Ovary (tissue), 9 donors: Measurements from ENCODE around the gene ACACB. TPM values are rescaled to one million over a fixed set of nuclear protein-coding genes. Genes with fewer than 3 reads are reported as not detected.
A peak's percentile ranks its signal among the peaks of the same experiment; 100 is the strongest.

Experiments
- DNase-seq, 5 donors: peaks; one replicate each; pipeline ENCODE4 v3.0.0-alpha.2; 2019 to 2020
- H3K27ac ChIP-seq, 2 donors: fragments of 200-600 bp; one replicate each; pipeline versions ENCODE4 v1.5.1 to v1.8.0; 2019 to 2022
- H3K27me3 ChIP-seq: fragments of 200-600 bp; one replicate; pipeline ENCODE4 v1.8.0; 2022
- H3K36me3 ChIP-seq: fragments of 200-600 bp; sonication (generic); one replicate; pipeline ENCODE4 v1.5.1; 2019
- H3K4me1 ChIP-seq: one replicate; pipeline ENCODE4 v1.8.1; 2013; ENCODE audit warnings: mild to moderate bottlenecking, moderate library complexity; ENCODE audit not compliant: insufficient read depth
- H3K4me3 ChIP-seq: fragments of 200-600 bp; sonication (generic); one replicate; pipeline ENCODE4 v1.5.1; 2017
- H3K9me3 ChIP-seq, 2 donors: fragments of 200-600 bp in 1 of 2; sonication (generic) in 1 of 2; one replicate each; pipeline versions ENCODE4 v1.5.1 to v1.8.1; 2013 to 2019; ENCODE audit warnings: mild to moderate bottlenecking in 1 of 2, moderate library complexity in 1 of 2
- EP300 ChIP-seq: sonication (generic); formaldehyde crosslinking; IDR thresholded peaks from one replicate; pipeline ENCODE4 v1.6.1; 2017; ENCODE audit warnings: antibody characterized with exemption
- POLR2A ChIP-seq: fragments of 450-650 bp; IDR thresholded peaks from one replicate; pipeline ENCODE4 v1.6.1; 2017; ENCODE audit warnings: antibody characterized with exemption, mild to moderate bottlenecking, moderate library complexity
- WGBS, 3 donors: extraction: QIAGEN DNeasy Blood & Tissue Kit in 1 of 3; methylation state at CpG; one replicate each; pipeline versions ENCODE4 v1.1.5 to v1.1.7; 2013 to 2017; 5-methylcytosine and 5-hydroxymethylcytosine counted together
- intact Hi-C, 4 donors: fragments of 100-400 bp; cut with DNase I; formaldehyde crosslinking; loops; one replicate each; pipeline versions ENCODE4 v1.11.0 to v1.15.1; 2022 to 2023
- polyA plus RNA-seq, 2 donors: library from polyadenylated mRNA; stranded (reverse); fragments of 200-250 nt in 1 of 2; fragments of 350-450 nt in 1 of 2; fragmentation: Illumina TruSeq in 1 of 2; extraction: RNeasy Lipid Tissue Mini Kit (QIAGEN cat#74804) in 1 of 2; gene quantifications; one replicate each; pipeline ENCODE4 v1.2.3, GENCODE V29; 2013 to 2014
- total RNA-seq, 7 donors: library from RNA; depleted of rRNA in 2 of 7; stranded (reverse); fragments of >200 nt in 2 of 7; fragmentation: NEBNext Ultra II Directional in 3 of 7; extraction: Animal tissue kit (Norgen Biotek cat#: 25700) in 3 of 7; gene quantifications; one replicate each; pipeline versions ENCODE4 v1.1.0 to v1.2.4, GENCODE V29; 2016 to 2023
- TF ChIP-seq, protein P1 (sequence below), 3 donors: fragments of 450-650 bp in 2 of 3; fragments of 200-600 bp in 1 of 3; IDR thresholded peaks; one replicate each; pipeline versions ENCODE4 v1.5.1 to v1.8.0; 2016 to 2022; ENCODE audit warnings: antibody characterized with exemption in 3 of 3, mild to moderate bottlenecking in 1 of 3
- donor health status: DM: no; HTN: no; CAD: no; lungs with moderate emphysema.
- donor health status: DM: no; HTN: no; CAD: no.
- donor health status: Bipolar disorder and iron deficiency.
- donor health status: DM: yes; HTN: yes; CAD: no.
- donor health status: DM: no; HTN: no; CAD: no.
- donor health status: DM: yes; HTN: yes; CAD: no.

Gene ACACB
- total and polyA plus RNA-seq, 9 donors, result 20.5 to 56.5 (median 40.4) TPM

DNA sequence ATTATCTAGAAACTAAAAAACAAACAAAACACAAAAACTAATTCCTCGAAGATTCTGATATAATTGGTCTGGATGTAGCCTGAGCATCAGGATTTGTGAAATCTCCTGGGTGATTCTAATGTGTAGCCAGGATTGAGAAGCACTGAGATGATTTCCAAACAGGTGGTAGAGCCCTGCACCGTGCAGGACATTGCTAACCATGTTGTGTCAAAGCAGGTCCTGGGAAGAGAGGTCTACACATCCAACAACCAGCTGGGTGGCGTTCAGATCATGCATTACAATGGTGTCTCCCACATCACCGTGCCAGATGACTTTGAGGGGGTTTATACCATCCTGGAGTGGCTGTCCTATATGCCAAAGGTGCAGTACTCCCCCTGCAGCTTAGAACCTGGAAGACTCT, 136.4 kb downstream of the ACACB start:
- no peaks in the 10 kb centered on the region for H3K4me1 ChIP-seq
- no peak for DNase-seq
- no peak overlapping the region for H3K4me3 ChIP-seq
- TF ChIP-seq POLR2A (no peak), EP300 (no peak)
- TF ChIP-seq, protein P1, sequence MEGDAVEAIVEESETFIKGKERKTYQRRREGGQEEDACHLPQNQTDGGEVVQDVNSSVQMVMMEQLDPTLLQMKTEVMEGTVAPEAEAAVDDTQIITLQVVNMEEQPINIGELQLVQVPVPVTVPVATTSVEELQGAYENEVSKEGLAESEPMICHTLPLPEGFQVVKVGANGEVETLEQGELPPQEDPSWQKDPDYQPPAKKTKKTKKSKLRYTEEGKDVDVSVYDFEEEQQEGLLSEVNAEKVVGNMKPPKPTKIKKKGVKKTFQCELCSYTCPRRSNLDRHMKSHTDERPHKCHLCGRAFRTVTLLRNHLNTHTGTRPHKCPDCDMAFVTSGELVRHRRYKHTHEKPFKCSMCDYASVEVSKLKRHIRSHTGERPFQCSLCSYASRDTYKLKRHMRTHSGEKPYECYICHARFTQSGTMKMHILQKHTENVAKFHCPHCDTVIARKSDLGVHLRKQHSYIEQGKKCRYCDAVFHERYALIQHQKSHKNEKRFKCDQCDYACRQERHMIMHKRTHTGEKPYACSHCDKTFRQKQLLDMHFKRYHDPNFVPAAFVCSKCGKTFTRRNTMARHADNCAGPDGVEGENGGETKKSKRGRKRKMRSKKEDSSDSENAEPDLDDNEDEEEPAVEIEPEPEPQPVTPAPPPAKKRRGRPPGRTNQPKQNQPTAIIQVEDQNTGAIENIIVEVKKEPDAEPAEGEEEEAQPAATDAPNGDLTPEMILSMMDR (IDR thresholded peaks at IDR 0.05), result no peak
- no peaks in the 10 kb centered on the region for H3K27me3 ChIP-seq
- intact Hi-C loops, result no loop called here
- H3K9me3 ChIP-seq, result peaks cover 0 to 4% of the 10 kb centered on the region in 2 donors
- no peaks in the 10 kb centered on the region for H3K36me3 ChIP-seq
- no peak overlapping the region for H3K27ac ChIP-seq
- 92 to 96% (median 94%) methylated on average over 4 of the region's 4 CpGs for WGBS, 3 donors

DNA sequence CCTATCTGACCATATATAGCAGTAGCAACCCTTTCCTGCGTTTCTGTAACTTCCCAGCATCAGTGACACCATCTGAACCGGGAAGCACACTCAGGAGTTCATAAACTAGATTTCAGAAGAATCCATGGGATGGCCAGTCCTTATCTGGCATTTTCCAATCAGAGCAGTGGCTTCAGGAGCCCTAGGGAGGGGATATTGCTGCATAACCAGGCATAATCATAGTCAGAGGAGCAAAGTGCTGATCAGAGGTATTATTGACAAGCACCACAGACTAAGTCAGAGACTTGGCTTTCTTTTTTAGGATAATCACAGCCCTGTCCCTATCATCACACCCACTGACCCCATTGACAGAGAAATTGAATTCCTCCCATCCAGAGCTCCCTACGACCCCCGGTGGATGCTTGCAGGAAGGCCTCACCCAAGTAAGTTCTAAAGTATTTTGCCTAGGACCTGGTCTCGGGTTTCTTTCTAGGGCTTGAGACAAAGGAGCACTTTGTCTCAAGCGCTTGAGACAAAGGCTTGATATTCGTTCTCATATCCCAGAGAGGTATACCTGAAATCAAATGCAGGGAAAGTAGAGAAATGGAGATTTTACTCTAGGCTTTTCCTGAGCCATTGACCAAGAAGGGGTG, 137.6 kb downstream of the ACACB start:
- WGBS, 3 donors, result 95 to 99% (median 97%) methylated on average over 7 of the region's 7 CpGs
- H3K36me3 ChIP-seq, result no peaks in the 10 kb centered on the region
- no peak for DNase-seq

DNA sequence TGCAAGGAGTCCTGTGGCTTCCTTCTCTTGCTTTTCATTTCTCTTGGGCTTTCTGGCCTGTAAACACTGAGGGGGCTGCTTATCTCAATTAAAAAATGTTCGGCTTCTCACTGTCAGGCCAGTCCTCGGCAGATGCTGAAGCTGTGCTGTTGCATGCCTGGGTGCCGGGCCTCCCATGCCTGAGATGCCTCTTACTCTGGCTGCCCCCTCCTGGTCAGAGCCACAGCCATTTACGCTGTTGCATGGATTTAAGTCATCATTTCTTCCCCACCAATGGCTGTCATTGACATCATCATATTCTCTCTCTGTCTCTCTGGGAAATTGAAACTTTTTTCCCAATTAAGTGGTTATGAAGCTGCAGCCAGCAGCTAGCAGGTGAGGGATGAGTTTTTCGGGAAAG, 139.0 kb downstream of the ACACB start:
- Histone ChIP-seq H3K4me1 (no peaks in the 10 kb centered on the region), H3K27ac (no peak overlapping the region), H3K4me3 (no peak overlapping the region), H3K36me3 (no peaks in the 10 kb centered on the region), H3K9me3 (peaks cover 0 to 4% of the 10 kb centered on the region in 2 donors), H3K27me3 (no peaks in the 10 kb centered on the region)
- DNase-seq, result peak in 1 of 5 donors; percentile 30
- TF ChIP-seq POLR2A (no peak), EP300 (no peak)
- TF ChIP-seq, protein P1 (IDR thresholded peaks at IDR 0.05), result no peak
- intact Hi-C loops, result no loop called here
- WGBS, 3 donors, result 41 to 51% (median 45%) methylated on average over 5 of the region's 5 CpGs

More for the DNA sequence above, 137.6 kb downstream of the ACACB start:
- Histone ChIP-seq H3K27me3 (no peaks in the 10 kb centered on the region), H3K27ac (no peak overlapping the region), H3K9me3 (peaks cover 0 to 4% of the 10 kb centered on the region in 2 donors), H3K4me1 (no peaks in the 10 kb centered on the region), H3K4me3 (no peak overlapping the region)
- intact Hi-C loops, result no loop called here
- TF ChIP-seq POLR2A, result no peak
- TF ChIP-seq, protein P1 (IDR thresholded peaks at IDR 0.05), result no peak
- no peak for TF ChIP-seq EP300

DNA sequence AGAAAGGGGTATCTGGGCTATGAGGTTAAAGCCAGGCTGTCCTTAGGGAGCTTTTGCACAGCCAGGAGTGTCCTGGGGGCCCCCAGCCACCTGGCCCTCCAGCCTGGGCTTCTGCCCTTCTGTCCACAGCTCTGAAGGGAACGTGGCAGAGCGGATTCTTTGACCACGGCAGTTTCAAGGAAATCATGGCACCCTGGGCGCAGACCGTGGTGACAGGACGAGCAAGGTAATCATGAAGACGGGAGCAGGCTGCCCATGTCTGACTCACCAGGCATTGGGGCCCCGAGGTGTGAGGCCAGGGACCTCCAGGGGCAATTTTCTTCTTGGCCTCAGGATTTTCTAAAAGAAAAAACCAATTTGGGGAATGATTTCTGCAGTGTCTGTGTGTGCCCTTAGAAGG, 139.6 kb downstream of the ACACB start:
- intact Hi-C loops, result no loop called here
- Histone ChIP-seq H3K4me3 (no peak overlapping the region), H3K4me1 (no peaks in the 10 kb centered on the region), H3K27me3 (no peaks in the 10 kb centered on the region), H3K36me3 (no peaks in the 10 kb centered on the region), H3K27ac (no peak overlapping the region), H3K9me3 (peaks cover 0 to 4% of the 10 kb centered on the region in 2 donors)
- 88 to 94% (median 90%) methylated on average over 8 of the region's 8 CpGs for WGBS, 3 donors
- DNase-seq, result peak in 1 of 5 donors; percentile 16
- TF ChIP-seq, protein P1 (IDR thresholded peaks at IDR 0.05), result no peak
- TF ChIP-seq POLR2A (no peak), EP300 (no peak)
